HG03354 (cell line): Measurements from ENCODE around the gene RNASEH2B.

Experiments used
- ATAC-seq: cut with Tn5 transposase; IDR thresholded peaks from one replicate; pipeline ENCODE4 v1.9.1; 2021; ENCODE audit warnings: mild to moderate bottlenecking; ENCODE audit not compliant: unreplicated experiment, poor library complexity, severe bottlenecking

RNASEH2B gene

DNA sequence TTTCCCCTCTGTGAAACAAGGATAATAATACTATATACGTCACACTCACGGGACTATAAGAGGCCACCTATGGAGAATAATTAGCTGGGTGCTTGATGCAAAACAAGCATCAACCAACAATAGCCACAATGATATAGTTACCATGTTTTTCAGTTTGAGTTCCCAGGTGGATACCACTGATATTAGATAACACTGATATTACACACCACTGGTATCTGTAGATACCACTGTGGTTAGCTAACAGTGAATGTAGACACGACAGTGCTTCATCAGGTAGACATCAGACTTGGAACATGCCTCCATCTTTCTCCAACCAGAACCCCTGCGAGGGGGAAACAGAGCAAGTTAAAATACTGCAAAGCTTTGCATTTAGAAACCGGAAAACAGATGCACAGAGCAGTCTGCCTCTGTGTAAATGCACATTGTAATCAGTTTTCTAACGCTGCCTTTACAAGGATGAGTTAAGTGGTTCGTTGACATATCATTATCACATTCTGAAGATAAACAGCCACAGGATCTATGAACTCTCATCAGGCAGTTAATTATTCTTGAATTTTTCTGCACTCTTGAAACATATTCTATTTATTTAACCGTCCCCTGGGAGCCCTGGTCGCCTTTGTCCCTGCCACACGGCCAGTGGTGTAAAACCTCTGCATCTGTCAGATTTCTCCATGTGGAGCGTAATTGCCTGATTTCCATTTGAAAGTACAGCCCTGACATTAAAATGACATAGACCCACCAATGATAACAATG, 80.7 kb downstream of the RNASEH2B start:
- no peak for ATAC-seq

DNA sequence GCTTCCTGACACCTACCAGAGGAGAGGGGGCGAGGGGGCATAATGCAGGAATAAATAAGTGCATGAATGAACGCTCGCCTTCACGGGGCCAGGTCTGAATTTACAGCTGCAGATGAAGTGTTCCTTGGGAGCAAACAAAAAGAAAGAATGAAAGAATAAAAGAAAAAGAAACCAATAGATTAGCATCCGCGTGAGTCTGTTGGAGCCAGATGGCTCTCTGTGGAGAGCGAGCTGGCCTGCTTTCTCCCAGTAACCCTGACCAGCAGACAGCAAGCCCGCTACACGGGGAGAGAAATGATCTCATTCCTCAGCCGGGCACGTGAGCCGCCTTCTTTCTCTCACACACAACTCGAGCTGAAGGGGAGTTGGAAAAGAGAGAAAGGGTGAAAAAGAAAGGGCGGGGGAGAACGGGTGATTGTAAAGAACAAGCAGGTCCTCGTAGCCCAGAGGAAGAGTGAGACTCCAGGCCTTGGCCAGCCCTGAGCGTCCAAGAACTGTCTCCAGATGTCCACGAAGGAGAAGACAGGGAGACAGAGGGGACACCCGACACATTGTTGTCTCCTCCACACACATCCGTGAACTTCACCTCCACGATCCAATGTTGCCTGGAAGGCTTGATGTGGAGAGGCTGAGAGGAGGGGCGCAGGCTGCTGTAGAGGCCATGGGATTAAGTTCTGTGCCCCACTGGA, 81.4 kb downstream of the RNASEH2B start:
- ATAC-seq: no peak

DNA sequence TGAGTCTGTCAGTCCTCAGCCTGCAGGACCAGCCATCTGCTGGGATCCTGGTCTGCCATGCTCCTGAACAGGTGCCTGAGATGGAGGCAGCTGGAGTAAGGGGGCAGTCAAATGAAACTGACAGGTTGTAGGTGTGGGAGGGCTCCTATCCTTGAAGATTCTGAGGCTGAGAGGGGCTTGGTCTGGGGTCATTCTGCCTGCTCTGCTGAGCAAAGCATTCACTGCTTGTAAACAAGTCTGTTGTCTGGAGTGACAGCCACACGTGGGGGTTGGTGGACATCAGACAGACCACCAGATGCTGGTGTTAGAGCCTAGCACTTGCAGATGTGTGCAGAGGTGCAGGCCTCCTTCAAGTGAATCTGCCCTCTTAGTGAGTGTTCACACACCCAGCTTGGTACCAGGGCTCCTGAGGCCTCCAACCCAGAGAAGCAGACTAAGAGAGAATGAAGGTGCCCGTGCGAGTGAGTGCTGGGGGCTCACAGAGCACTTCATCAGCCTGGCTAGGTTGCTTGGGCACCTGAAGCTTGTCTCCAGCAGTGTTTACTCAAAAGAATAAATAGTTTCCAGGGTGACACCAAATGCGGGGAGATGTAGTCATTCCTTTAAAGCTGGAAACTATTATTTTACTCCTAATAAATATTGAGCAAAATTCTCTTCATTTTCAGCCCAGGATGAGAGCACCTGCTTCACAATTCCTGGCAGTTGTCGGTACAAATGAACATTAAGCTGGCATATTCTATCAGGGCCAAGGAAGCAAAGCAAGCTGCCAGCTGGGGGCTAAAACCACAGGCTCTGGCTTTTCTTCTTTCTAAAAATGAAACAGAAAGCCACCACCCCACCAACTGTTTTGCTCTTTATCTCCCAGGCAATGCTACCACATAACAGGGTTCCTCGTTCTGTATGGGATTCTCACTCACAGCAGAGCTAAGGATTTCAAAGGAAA, 82.3 kb downstream of the RNASEH2B start:
- peak; percentile 90 for ATAC-seq

DNA sequence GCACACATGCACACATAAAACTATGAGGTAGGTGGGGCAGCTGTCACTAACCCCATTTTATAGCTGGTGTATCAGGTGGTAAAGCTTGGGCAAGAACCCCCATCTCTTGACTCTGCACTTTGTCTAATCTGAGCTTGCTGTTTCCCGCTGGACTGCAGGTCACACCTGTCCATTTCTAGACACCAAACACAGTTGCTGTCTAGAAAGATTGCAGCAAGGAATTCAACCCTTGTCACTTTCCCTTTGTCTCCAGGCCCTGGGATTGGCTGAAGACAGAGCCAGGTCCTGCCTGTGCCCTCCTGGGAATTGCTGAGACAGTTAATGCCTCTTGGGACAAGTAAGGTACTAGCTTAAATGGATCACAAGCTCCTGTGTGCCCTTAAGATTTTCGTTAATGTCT, 83.8 kb downstream of the RNASEH2B start:
- ATAC-seq: no peak

DNA sequence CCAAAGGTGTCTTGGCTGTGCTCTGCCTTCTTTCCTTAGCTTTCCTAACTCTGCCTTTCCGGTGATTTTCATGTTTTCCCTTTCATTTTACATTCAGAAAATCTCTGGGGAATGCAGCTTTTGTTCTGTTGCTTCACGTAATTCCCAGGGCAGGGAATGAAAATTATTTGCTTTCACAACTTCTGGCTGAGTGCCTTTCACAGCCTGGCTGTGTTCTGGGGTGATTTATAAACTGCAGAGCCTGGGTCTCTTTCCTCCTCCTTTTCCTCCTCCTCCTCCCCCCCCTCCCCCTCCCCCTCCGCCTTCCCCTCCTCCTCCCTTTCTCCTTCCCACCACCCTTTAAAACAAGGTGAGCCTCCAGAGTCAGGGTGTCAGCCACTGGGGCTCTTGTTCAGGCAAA, 84.3 kb downstream of the RNASEH2B start:
- ATAC-seq: no peak

DNA sequence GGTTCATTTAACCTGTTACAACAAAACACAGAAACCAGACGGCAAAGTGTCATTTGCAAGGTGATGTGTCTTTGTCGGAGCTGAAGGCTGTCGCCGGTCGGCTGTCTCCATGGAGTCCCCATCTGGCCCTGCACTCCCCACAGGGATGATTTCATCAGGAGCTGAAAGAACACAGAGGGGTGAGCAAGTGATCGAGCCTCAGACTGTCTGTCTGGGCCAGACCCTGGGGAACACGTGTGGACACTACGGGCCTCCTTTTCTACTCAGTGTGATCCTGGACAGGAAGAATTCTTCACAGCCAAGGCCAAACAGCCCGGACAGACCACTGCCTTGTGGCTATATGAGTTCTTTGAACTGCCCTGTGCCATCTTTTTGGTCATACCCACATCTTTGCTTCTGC, 85.1 kb downstream of the RNASEH2B start:
- no peak for ATAC-seq

DNA sequence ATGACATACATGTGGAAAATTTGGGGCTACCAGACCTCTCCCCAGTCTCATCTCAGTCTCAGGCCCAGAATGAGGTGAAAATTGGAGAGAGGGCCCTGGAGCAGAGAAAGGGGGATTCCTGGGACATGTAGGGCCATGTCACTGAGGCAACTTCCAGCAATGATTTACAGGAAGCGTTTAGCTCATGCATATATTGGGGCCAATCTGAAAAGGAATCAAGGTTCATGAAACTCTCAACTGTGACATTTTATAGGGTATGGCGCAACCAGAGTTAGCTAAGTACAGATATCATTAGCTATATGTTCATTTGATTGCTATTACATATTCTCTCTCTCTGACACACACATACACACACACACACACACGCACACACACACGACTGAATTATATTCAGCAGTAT, 86.3 kb downstream of the RNASEH2B start:
- no peak for ATAC-seq

DNA sequence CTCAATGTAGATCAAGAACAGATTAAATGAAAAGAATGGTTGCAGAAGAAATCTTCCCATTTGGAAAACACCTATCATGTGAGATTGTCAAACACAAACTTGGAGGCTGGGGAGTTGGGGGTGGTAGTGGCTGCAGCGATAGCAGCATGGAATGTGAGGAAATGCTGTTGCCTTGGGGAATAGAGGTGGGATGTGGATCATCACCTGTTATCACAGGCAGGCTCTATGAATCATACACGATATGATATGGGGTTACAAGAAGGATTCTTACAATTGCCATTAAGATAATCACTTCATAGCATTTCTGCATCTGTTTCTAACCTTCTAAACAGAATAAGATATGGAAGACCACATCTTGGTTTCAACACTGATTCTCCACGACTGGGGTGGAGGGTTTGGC, 88.7 kb downstream of the RNASEH2B start:
- ATAC-seq: no peak

DNA sequence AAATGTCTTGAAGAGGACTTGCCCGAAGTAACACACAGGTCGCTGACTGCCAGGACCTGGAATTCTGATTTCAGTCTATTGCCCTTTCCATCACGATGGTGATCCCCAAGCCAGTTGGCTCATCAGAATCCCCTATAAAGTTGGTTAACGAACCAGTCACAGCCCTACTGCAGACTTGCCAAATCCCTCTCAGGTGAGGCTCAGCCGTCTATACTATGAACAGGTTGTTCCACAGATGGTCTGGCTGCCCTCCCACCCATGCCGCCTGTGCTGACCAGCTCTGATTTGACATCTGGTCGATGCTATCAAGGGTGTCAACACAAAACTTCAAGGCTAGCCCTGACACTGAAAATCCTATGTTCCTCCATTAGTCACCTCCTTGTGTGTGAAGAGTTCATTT, 90.0 kb downstream of the RNASEH2B start:
- no peak for ATAC-seq

DNA sequence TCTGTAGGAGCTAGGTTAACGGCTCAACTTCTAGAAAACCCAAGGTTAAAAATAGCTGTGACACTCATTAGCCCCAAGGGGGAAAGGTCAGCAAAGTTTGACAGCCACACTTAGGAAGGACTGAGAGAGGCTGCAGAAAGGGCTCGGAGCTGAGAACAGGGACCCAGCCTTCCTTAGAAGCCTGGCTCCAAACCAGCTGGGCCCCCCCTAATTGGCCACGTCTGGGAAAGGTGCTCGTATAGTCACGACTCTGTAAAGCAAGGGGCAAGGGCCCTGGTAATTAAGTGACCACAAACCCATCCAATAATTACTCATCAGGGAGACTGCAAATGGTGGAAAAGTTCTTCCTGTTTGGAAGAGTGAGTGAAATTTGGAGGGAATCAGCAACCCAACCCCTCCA, 90.5 kb downstream of the RNASEH2B start:
- ATAC-seq: no peak

DNA sequence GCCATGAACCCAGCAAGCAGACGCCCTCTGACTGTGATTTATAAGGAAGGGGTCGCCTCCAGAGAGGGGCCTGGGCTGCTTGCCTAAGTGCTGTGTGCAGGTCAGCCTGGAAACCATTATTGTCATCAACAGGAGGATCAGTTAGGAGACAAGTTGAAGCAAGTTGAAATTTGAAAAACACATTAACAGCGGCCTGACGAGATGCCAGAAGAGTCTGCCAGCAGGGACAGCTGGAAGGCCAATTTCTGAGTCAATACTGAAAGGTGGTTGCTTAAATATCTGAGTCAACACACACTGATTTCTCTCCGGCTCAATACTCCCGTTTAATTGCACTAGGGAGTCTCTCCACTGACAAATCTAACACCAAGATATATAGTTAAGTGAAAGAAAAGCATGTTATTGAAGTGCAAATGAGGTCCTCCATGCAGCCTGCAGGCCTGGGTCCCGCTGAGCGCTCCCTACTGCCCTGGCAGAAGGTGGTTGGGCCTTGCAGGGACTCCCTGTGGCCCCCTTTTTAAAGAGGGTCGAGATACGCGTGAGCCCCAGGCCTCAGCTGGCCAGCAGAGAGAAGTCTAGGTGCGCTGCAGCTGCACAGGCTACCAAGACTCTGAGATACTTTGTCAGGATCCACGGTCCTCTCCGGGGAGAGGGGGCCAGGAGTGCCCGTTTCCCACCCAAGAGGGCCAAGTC, 91.1 kb downstream of the RNASEH2B start:
- ATAC-seq: no peak

DNA sequence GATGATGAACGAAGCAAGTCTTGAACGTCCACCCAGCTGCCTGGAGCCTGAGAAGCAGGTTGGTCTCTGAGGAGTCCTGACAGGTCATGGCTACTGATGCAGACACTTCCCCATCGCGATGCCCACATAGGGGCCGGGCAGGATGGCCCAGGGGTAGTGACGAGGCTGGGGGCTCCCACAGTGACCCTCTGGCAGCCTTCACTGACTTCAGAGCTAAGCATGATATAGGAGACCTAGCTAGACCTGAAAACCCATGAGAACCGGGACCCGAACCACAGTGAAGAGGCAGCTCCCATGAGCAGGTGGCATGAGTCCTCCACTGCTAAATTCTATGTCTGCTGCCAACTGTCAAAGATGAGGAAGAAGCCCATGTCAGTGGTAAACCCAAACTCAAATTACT, 91.7 kb downstream of the RNASEH2B start:
- ATAC-seq: no peak

DNA sequence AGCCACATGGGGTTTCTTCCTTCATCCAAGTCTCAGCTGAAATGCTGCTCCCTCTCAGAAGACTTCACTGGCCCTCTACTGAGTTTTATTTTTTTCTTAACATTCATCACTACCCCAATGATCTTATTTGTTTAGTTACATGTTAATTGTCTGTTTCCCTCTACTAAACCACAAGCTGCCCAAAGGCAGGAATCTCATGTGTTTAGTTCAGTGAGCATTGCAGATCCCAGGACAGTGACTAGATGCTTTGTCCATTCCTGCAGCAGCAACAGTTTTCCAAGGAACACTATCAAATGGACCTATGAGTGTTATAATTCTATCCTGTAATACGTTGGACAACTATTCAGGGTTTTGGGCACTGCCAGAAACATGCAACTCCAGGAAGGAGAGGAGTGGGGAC, 93.1 kb downstream of the RNASEH2B start:
- ATAC-seq: no peak

DNA sequence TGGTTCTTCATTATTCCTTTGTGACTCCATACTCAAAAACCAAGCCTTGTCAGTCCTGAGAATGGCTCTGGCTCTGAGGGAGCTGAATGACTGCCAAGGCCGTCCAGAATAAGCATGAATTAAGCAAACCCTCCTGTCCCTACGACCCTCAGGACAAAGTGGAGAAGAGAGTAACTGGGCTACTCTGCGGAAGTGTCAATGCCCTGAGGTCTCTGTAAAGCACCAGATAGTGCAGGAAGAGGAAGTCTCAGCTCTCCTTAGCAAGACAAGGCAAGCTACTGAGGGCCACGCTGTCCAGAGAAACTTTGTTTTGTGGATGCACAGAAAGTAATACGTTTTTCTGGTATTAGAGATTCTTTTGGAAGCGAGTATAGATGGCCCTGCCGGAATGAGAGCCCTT, 94.1 kb downstream of the RNASEH2B start:
- no peak for ATAC-seq

DNA sequence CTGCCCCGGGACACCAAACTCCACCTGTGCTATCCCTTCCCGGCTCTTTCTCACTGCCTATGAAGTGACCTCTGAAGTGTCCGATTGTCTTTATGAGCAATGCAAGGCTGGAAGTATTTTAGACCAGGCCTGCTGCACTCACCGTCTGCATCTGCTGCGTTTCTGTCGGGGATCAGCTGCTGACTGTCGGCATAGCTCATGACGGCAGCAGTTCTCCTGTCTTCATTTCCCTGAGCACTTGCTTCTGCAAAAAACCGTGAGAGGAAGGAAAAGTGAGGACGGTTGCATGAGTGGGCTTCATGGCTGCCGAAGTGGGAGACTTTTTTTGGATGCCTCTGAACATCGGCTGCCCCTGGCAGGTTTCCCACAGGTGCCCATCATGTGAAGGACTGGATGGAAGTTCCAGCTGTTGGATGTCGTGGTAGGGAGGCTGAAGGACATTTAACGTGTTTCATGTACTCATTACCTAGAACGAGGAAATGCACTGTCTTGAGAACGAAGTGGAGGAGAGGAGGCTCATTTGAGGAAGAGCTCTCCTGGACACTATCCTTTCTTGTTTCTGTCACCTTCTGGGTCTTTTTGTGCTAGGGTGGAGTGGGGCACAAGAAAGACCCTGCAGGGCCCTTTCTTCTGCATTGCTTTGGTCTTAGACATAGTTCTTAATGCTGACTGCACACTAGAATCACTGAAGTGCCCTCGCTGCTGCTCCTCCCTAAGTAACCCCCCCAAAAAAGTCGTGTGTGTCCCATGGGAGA, 94.7 kb downstream of the RNASEH2B start:
- ATAC-seq: no peak

DNA sequence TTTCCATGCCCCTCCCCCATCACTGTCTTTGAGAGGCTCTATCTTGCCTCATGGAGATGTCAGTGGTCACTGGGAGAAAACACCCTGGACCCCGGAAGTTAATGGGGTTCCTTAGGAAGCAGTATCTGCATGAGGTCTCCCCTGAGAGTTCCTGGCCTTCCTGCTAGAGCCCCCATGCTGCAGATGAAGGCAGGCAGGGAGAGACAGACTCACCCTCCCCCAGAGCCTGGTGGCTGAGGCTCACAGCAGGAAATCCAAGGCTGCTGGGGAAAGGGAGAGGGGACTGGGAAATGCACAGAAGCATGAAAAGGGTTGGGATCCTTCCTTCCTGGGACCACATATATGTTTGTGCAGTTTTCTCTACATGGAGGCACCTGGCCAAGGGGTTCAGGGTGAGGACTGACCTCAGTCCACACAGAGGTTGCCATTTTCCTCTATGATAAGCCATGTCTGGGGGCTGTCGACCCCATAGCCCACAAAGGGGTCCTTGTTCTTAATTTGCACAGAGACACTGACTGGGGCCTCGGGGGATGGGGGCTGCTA, 95.4 kb downstream of the RNASEH2B start:
- ATAC-seq: no peak

DNA sequence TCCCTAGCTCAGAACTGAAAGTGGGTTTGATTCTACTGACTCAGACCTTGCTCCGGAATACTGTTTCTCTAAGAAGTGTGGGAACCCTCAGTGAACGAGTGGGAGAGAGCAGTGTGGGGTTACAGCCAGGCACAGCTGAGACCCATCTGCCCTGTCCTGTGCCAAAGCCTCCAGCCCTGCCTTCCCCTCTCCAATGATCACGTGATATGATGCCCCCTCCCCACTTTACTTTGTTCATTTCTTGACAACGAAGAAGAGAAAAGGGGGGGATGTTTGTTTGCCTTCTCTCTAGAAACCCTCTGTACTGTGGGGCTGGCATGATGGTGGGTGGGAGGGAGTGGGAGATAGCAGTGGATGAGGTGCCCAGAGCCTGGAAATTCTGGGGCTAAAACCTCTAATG, 96.0 kb downstream of the RNASEH2B start:
- ATAC-seq: no peak
